Measurements from ENCODE around the gene LBX1.

- TF ChIP-seq, protein P1, sequence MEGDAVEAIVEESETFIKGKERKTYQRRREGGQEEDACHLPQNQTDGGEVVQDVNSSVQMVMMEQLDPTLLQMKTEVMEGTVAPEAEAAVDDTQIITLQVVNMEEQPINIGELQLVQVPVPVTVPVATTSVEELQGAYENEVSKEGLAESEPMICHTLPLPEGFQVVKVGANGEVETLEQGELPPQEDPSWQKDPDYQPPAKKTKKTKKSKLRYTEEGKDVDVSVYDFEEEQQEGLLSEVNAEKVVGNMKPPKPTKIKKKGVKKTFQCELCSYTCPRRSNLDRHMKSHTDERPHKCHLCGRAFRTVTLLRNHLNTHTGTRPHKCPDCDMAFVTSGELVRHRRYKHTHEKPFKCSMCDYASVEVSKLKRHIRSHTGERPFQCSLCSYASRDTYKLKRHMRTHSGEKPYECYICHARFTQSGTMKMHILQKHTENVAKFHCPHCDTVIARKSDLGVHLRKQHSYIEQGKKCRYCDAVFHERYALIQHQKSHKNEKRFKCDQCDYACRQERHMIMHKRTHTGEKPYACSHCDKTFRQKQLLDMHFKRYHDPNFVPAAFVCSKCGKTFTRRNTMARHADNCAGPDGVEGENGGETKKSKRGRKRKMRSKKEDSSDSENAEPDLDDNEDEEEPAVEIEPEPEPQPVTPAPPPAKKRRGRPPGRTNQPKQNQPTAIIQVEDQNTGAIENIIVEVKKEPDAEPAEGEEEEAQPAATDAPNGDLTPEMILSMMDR (conservative IDR thresholded peaks at IDR 0.05; ENCODE audit: low read length), result no peak
- no peak for TF ChIP-seq EZH2phosphoT487 (IDR thresholded peaks at IDR 0.05; ENCODE audit: borderline replicate concordance, low read depth, low read length)
These were observed 2.8 kb upstream of the LBX1 start for GRCh38 chr10:101231912-101232689.

All from OCI-LY7 (cell line).